Measurements from ENCODE around the gene KCNMA1. TPM values are rescaled to one million over a fixed set of nuclear protein-coding genes. Genes with fewer than 3 reads are reported as not detected.

KCNMA1 gene
- total and polyA plus RNA-seq, 10 of the 15 experiments (the other 5 are each of a cell fraction or from before 2014, with no cell fraction given), result 8.5 to 77.0 (median 21.3) TPM

- intact Hi-C loops (cut with micrococcal nuclease; ENCODE audit: unreplicated experiment) (no loop called here), in situ Hi-C loops (cut with MboI) (no loop called here)
- Histone ChIP-seq H3K9me3 (replicated peaks; ENCODE audit: control insufficient read depth, insufficient read depth, low read length) (no peaks in the 10 kb centered on the region), H3K36me3 (ENCODE audit: control insufficient read depth in 2 of 2, insufficient read depth in 2 of 2, low read length in 1 of 2) (no peaks in the 10 kb centered on the region), H3K4me1 (ENCODE audit: control insufficient read depth, insufficient read depth, low read length) (peaks cover 14% of the 10 kb centered on the region), H4K20me1 (ENCODE audit: control insufficient read depth, insufficient read depth) (no peaks in the 10 kb centered on the region), H3K4me3 (no peak overlapping the region), H3K79me2 (ENCODE audit: control insufficient read depth, insufficient read depth, low read length) (no peaks in the 10 kb centered on the region), H3K9ac (ENCODE audit: control insufficient read depth, insufficient read depth, low read length) (no peak overlapping the region), H2AFZ (ENCODE audit: control insufficient read depth, low read depth, low read length) (no peak overlapping the region), H3K27me3 (replicated peaks in 1 of 2; ENCODE audit: control insufficient read depth in 2 of 2, insufficient read depth in 2 of 2, low read length in 1 of 2) (no peaks in the 10 kb centered on the region; a peak in 1 of 4 replicates), H3K4me2 (ENCODE audit: control insufficient read depth, insufficient read depth) (no peak overlapping the region), H3K27ac (ENCODE audit: control insufficient read depth, insufficient read depth) (no peak overlapping the region)
- WGBS (ENCODE audit: insufficient coverage, insufficient replicate concordance, low lambda C conversion rate, missing lambda C conversion rate), result 50% methylated on average over 2 of the region's 2 CpGs
- FAIRE-seq (no peak), ATAC-seq (no peak), DNase-seq (ENCODE audit: low read depth, low spot score) (no peak)
- POLR2A ChIA-PET, result no interaction called here
- RAD21 ChIA-PET (ENCODE audit: unreplicated experiment), result no interaction called here
- no TSS peak for BruUV-seq (replicated peaks)
- SMC1A ChIA-PET (ENCODE audit: uncharacterized antibody, unreplicated experiment), result interaction anchor here (1.6 to 2.6 kb wide), 2 partner anchors 34 to 83 kb away, joined by 5 to 12 read pairs; no protein-coding TSS in a partner anchor
- CTCF ChIA-PET, result interaction anchor here (0.5 to 1.2 kb wide), 3 partner anchors 34 to 105 kb away, joined by 4 read pairs; no protein-coding TSS in a partner anchor
- TF ChIP-seq MYB (IDR thresholded peaks at IDR 0.05; ENCODE audit: borderline replicate concordance, low read depth, low read length) (no peak), ETV6 (conservative IDR thresholded peaks at IDR 0.05 in 1 of 2, IDR thresholded peaks at IDR 0.05 in 1 of 2; ENCODE audit: borderline replicate concordance in 1 of 2, low read depth in 1 of 2) (no peak), ATF2 (IDR thresholded peaks at IDR 0.05; ENCODE audit: low read length) (no peak), ESRRA (IDR thresholded peaks at IDR 0.05; ENCODE audit: low read length) (no peak), USF1 (IDR thresholded peaks at IDR 0.05; ENCODE audit: borderline replicate concordance, extremely low read length, insufficient read depth, low read depth, low read length) (no peak), MYC (IDR thresholded peaks at IDR 0.05; ENCODE audit: insufficient read depth, insufficient read length, insufficient replicate concordance, low read length, severe bottlenecking) (no peak), NKRF (conservative IDR thresholded peaks at IDR 0.05) (no peak), WRNIP1 (IDR thresholded peaks at IDR 0.05; ENCODE audit: borderline replicate concordance, low read depth, low read length) (no peak), TBL1XR1 (IDR thresholded peaks at IDR 0.05; ENCODE audit: low read depth, low read length) (no peak), CUX1 (IDR thresholded peaks at IDR 0.05; ENCODE audit: insufficient replicate concordance, low read depth, low read length) (no peak), MTA2 (IDR thresholded peaks at IDR 0.05; ENCODE audit: low read depth) (no peak), EED (IDR thresholded peaks at IDR 0.05; ENCODE audit: low read depth) (no peak)
Measured at GRCh38 chr10:77606751-77607150, 30.9 kb downstream of the KCNMA1 start.
